HFFc6 (cell line): ENCODE measurements around the gene SKAP1. TPM values are rescaled to one million over a fixed set of nuclear protein-coding genes. Genes with fewer than 3 reads are reported as not detected.

ENCODE experiments used
- DNase-seq: peaks from one replicate; pipeline ENCODE4 v3.0.0-alpha.2; 2018
- H3K27ac Mint-ChIP-seq: 2 replicates; pipeline ENCODE4 v1.8.0; 2020; ENCODE audit warnings: mild to moderate bottlenecking, mixed read lengths
- H3K27me3 Mint-ChIP-seq: 2 replicates; pipeline ENCODE4 v1.8.0; 2021; ENCODE audit warnings: mild to moderate bottlenecking, moderate library complexity, mixed read lengths; ENCODE audit not compliant: insufficient read depth
- H3K36me3 Mint-ChIP-seq: 2 replicates; pipeline ENCODE4 v1.8.0; 2021; ENCODE audit warnings: low read depth, mixed read lengths
- H3K4me1 Mint-ChIP-seq: 2 replicates; pipeline ENCODE4 v1.8.0; 2020; ENCODE audit warnings: low read depth, mixed read lengths
- H3K4me3 Mint-ChIP-seq: 2 replicates; pipeline ENCODE4 v1.8.0; 2020; ENCODE audit warnings: mild to moderate bottlenecking, moderate library complexity, mixed read lengths
- H3K9me3 Mint-ChIP-seq: 2 replicates; pipeline ENCODE4 v1.8.0; 2020; ENCODE audit warnings: mild to moderate bottlenecking, mixed read lengths
- total RNA-seq, 6 experiments: library from RNA; stranded (reverse); fragmentation: NEBNext Ultra II Directional; extraction: Animal tissue kit (Norgen Biotek cat#: 25700); gene quantifications; 2 replicates in 1 of 6; 3 replicates in 5 of 6; pipeline ENCODE4 v1.2.3, GENCODE V29; 2021
- TF ChIP-seq, protein P1 (sequence below): fragments of 200-600 bp; sonication (generic); IDR thresholded peaks from 2 replicates; pipeline ENCODE4 v1.5.0; 2021; ENCODE audit warnings: antibody characterized with exemption, mild to moderate bottlenecking

Gene SKAP1
- total RNA-seq, 6 experiments from 2014 or later = not detected

GRCh38 chr17:48444516-48445247, 14.7 kb upstream of the SKAP1 start:
- Mint-ChIP-seq H3K4me3 (no peak overlapping the region), H3K27ac (no peak overlapping the region), H3K9me3 (no peaks in the 10 kb centered on the region; the same call in 1 of the 2 replicates), H3K4me1 (peaks cover 9% of the 10 kb centered on the region; the same call in 1 of the 2 replicates), H3K36me3 (no peaks in the 10 kb centered on the region), H3K27me3 (peaks cover 22% of the 10 kb centered on the region)
- no peak for DNase-seq
- TF ChIP-seq, protein P1, sequence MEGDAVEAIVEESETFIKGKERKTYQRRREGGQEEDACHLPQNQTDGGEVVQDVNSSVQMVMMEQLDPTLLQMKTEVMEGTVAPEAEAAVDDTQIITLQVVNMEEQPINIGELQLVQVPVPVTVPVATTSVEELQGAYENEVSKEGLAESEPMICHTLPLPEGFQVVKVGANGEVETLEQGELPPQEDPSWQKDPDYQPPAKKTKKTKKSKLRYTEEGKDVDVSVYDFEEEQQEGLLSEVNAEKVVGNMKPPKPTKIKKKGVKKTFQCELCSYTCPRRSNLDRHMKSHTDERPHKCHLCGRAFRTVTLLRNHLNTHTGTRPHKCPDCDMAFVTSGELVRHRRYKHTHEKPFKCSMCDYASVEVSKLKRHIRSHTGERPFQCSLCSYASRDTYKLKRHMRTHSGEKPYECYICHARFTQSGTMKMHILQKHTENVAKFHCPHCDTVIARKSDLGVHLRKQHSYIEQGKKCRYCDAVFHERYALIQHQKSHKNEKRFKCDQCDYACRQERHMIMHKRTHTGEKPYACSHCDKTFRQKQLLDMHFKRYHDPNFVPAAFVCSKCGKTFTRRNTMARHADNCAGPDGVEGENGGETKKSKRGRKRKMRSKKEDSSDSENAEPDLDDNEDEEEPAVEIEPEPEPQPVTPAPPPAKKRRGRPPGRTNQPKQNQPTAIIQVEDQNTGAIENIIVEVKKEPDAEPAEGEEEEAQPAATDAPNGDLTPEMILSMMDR = no peak

- H3K27me3 Mint-ChIP-seq = peaks cover 19% of the 10 kb centered on the region
- H3K4me1 Mint-ChIP-seq = peaks cover 9% of the 10 kb centered on the region; the same call in 1 of the 2 replicates
- TF ChIP-seq, protein P1 = no peak
- no peak for DNase-seq
- H3K27ac Mint-ChIP-seq = no peak overlapping the region
- H3K4me3 Mint-ChIP-seq = no peak overlapping the region
- H3K36me3 Mint-ChIP-seq = no peaks in the 10 kb centered on the region
- no peaks in the 10 kb centered on the region; the same call in 1 of the 2 replicates for H3K9me3 Mint-ChIP-seq
Measured at GRCh38 chr17:48443712-48444111, 13.7 kb upstream of the SKAP1 start.

- no peak overlapping the region for H3K27ac Mint-ChIP-seq
- no peak for DNase-seq
- no peaks in the 10 kb centered on the region for H3K36me3 Mint-ChIP-seq
- TF ChIP-seq, protein P1 = no peak
- no peaks in the 10 kb centered on the region; the same call in 1 of the 2 replicates for H3K9me3 Mint-ChIP-seq
- peaks cover 9% of the 10 kb centered on the region; the same call in 1 of the 2 replicates for H3K4me1 Mint-ChIP-seq
- H3K27me3 Mint-ChIP-seq = peaks cover 21% of the 10 kb centered on the region
- no peak overlapping the region for H3K4me3 Mint-ChIP-seq
Measured at GRCh38 chr17:48442819-48443218, 12.8 kb upstream of the SKAP1 start.

- TF ChIP-seq, protein P1 = no peak
- Mint-ChIP-seq H3K4me1 (peaks cover 9% of the 10 kb centered on the region; the same call in 1 of the 2 replicates), H3K27ac (no peak overlapping the region), H3K9me3 (no peaks in the 10 kb centered on the region; the same call in 1 of the 2 replicates), H3K36me3 (no peaks in the 10 kb centered on the region), H3K4me3 (no peak overlapping the region), H3K27me3 (peaks cover 26% of the 10 kb centered on the region)
- DNase-seq = no peak
Measured at GRCh38 chr17:48441862-48442261, 11.8 kb upstream of the SKAP1 start.

DNA sequence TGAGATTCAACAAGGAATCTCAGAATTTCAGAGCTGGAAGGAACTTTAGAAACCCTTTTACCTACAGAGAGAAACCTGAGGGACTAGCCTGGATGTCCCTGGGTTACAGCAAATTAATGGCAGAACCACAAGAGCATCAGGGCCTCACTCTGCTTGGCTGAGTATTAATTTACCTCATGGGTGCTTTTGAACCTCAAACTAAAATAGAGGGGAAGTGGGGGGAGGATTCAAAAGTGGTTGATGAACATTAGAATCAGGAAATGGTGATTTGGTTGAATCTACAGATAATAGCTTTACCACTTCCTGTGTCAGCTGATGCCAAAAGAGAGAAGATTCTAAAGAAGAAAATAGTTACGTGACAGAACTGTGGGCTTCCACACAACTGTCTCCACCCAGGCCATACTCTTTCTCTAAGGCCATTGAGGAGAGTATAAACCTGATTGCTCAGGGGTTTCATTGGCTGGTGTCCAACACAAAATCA, 11.3 kb upstream of the SKAP1 start:
- TF ChIP-seq, protein P1 = no peak
- H3K4me1 Mint-ChIP-seq = peaks cover 9% of the 10 kb centered on the region; the same call in 1 of the 2 replicates
- H3K27ac Mint-ChIP-seq = no peak overlapping the region
- no peaks in the 10 kb centered on the region for H3K36me3 Mint-ChIP-seq
- H3K4me3 Mint-ChIP-seq = no peak overlapping the region
- no peaks in the 10 kb centered on the region; the same call in 1 of the 2 replicates for H3K9me3 Mint-ChIP-seq
- peaks cover 30% of the 10 kb centered on the region for H3K27me3 Mint-ChIP-seq
- no peak for DNase-seq
